HG02981 (cell line): ENCODE measurements around the gene WNT10A.
"Not testable (repeated sequence)": the region's sequence is repeated elsewhere in the genome, so short reads cannot be mapped to it uniquely, and the experiment has no call there.

Experiments
- ATAC-seq: cut with Tn5 transposase; IDR thresholded peaks from one replicate; pipeline ENCODE4 v1.9.1; 2021; ENCODE audit warnings: mild to moderate bottlenecking, moderate library complexity; ENCODE audit not compliant: unreplicated experiment

The WNT10A gene

DNA sequence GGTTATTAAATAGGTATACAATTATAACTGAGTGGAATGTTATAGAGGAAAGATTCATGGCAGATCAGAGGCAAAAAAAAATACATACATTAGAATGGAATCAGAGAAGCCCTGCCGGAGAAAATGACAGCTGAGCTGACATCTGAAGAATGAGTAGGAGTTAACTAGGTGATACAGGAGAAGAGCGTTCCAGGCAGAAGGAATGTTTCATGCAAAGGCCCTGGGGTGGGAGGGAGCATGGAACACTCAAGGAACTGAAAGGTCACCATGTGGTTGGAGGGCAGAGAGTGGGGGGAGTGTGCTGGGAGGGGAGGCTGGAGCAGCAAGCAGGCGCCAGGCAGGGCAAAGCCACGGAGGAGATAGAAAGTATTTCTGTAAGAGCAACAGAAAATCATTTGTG is 47.2 kb downstream of the WNT10A start:
- no peak for ATAC-seq

- not testable (repeated sequence) for ATAC-seq
Observed at GRCh38 chr2:218930488-218930887, 49.8 kb downstream of the WNT10A start.

DNA sequence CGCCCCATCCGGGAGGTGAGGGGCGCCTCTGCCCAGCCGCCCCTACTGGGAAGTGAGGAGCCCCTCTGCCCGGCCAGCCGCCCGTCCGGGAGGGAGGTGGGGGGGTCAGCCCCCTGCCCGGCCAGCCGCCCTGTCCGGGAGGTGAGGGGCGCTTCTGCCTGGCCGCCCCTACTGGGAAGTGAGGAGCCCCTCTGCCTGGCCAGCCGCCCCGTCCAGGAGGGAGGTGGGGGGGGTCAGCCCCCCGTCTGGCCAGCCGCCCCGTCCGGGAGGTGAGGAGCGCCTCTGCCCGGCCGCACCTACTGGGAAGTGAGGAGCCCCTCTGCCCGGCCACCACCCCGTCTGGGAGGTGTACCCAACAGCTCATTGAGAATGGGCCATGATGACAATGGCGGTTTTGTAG is 51.1 kb downstream of the WNT10A start:
- ATAC-seq = not testable (repeated sequence)
